Hepatocyte (in vitro differentiated cells): ENCODE results near the gene VEPH1. TPM values are rescaled to one million over a fixed set of nuclear protein-coding genes. Genes with fewer than 3 reads are reported as not detected.
"Not testable (repeated sequence)": the region's sequence is repeated elsewhere in the genome, so short reads cannot be mapped to it uniquely, and the experiment has no call there.

Experiments
- DNase-seq: peaks from one replicate; pipeline ENCODE4 v3.0.0-alpha.2; 2016; ENCODE audit warnings: low spot score
- H2AFZ ChIP-seq: fragments of 200-600 bp; sonication (generic); 2 replicates; pipeline ENCODE4 v1.6.0; 2016; ENCODE audit warnings: antibody characterized with exemption, mild to moderate bottlenecking
- H3K27ac ChIP-seq: fragments of 200-600 bp; sonication (generic); 2 replicates; pipeline ENCODE4 v1.5.1; 2016; ENCODE audit warnings: mild to moderate bottlenecking
- H3K27me3 ChIP-seq: fragments of 200-600 bp; sonication (generic); 2 replicates; pipeline ENCODE4 v1.6.1; 2016
- H3K36me3 ChIP-seq: fragments of 200-600 bp; sonication (generic); replicated peaks from 2 replicates; pipeline ENCODE4 v1.5.1; 2016; ENCODE audit warnings: low read depth; ENCODE audit not compliant: insufficient read depth
- H3K4me1 ChIP-seq: fragments of 200-600 bp; sonication (generic); 2 replicates; pipeline ENCODE4 v1.5.1; 2016; ENCODE audit warnings: mild to moderate bottlenecking, moderate library complexity; ENCODE audit not compliant: insufficient read depth
- H3K4me2 ChIP-seq: fragments of 200-600 bp; sonication (generic); 2 replicates; pipeline ENCODE4 v1.6.0; 2016
- H3K4me3 ChIP-seq: fragments of 200-600 bp; sonication (generic); 2 replicates; pipeline ENCODE4 v1.5.1; 2016; ENCODE audit warnings: mild to moderate bottlenecking
- H3K79me2 ChIP-seq: fragments of 200-600 bp; sonication (generic); 2 replicates; pipeline ENCODE4 v1.6.0; 2017; ENCODE audit warnings: mild to moderate bottlenecking
- H3K9me2 ChIP-seq: fragments of 200-600 bp; sonication (generic); replicated peaks from 2 replicates; pipeline ENCODE4 v1.6.0; 2017; ENCODE audit warnings: mild to moderate bottlenecking; ENCODE audit not compliant: insufficient read depth
- H3K9me3 ChIP-seq: fragments of 200-600 bp; sonication (generic); 2 replicates; pipeline ENCODE4 v1.5.1; 2016; ENCODE audit warnings: low read depth, mild to moderate bottlenecking
- H4K20me1 ChIP-seq: fragments of 200-600 bp; sonication (generic); 2 replicates; pipeline ENCODE4 v1.6.0; 2016; ENCODE audit warnings: mild to moderate bottlenecking; ENCODE audit not compliant: insufficient read depth, poor library complexity, severe bottlenecking
- EZH2 ChIP-seq: fragments of 200-600 bp; sonication (generic); IDR thresholded peaks from 2 replicates; pipeline ENCODE4 v1.6.1; 2016; ENCODE audit warnings: antibody characterized with exemption, mild to moderate bottlenecking, borderline replicate concordance
- EZH2phosphoT487 ChIP-seq: fragments of 200-600 bp; sonication (generic); IDR thresholded peaks from one replicate; pipeline ENCODE4 v1.6.1; 2018; ENCODE audit warnings: antibody characterized with exemption, mild to moderate bottlenecking, low read depth, moderate library complexity; ENCODE audit not compliant: unreplicated experiment, severe bottlenecking
- WGBS: methylation state at CpG from one replicate; pipeline ENCODE4 v1.1.6; 2016; ENCODE audit warnings: low lambda C conversion rate; ENCODE audit errors: missing lambda C conversion rate; 5-methylcytosine and 5-hydroxymethylcytosine counted together
- polyA plus RNA-seq: library from polyadenylated mRNA; unstranded; fragments of >200 nt; fragmentation: Nextera tagmentation; extraction: Ambion mirVana; gene quantifications from 2 replicates; pipeline ENCODE4 v1.2.1, GENCODE V29; 2016
- total RNA-seq: library from RNA; depleted of rRNA; stranded (reverse); fragments of >200 nt; gene quantifications from 2 replicates; pipeline ENCODE4 v1.2.3, GENCODE V29; 2014
- TF ChIP-seq, protein P1 (sequence below): fragments of 200-600 bp; sonication (generic); IDR thresholded peaks from 2 replicates; pipeline ENCODE4 v1.5.1; 2016; ENCODE audit warnings: antibody characterized with exemption, mild to moderate bottlenecking; ENCODE audit not compliant: poor library complexity

The VEPH1 gene
- total and polyA plus RNA-seq, 2 experiments from 2014 or later = 2.5 to 4.7 TPM

GRCh38 chr3:157354254-157354653 is 149.0 kb downstream of the VEPH1 start:
- Histone ChIP-seq H3K4me2 (no peak overlapping the region), H3K9me2 (no peaks in the 10 kb centered on the region), H4K20me1 (no peaks in the 10 kb centered on the region), H3K27ac (no peak overlapping the region), H3K27me3 (no peaks in the 10 kb centered on the region), H3K4me3 (no peak overlapping the region), H2AFZ (no peak overlapping the region), H3K9me3 (no peaks in the 10 kb centered on the region), H3K4me1 (no peaks in the 10 kb centered on the region), H3K79me2 (no peaks in the 10 kb centered on the region), H3K36me3 (no peaks in the 10 kb centered on the region)
- TF ChIP-seq EZH2phosphoT487 = no peak
- TF ChIP-seq EZH2 = no peak
- TF ChIP-seq, protein P1, sequence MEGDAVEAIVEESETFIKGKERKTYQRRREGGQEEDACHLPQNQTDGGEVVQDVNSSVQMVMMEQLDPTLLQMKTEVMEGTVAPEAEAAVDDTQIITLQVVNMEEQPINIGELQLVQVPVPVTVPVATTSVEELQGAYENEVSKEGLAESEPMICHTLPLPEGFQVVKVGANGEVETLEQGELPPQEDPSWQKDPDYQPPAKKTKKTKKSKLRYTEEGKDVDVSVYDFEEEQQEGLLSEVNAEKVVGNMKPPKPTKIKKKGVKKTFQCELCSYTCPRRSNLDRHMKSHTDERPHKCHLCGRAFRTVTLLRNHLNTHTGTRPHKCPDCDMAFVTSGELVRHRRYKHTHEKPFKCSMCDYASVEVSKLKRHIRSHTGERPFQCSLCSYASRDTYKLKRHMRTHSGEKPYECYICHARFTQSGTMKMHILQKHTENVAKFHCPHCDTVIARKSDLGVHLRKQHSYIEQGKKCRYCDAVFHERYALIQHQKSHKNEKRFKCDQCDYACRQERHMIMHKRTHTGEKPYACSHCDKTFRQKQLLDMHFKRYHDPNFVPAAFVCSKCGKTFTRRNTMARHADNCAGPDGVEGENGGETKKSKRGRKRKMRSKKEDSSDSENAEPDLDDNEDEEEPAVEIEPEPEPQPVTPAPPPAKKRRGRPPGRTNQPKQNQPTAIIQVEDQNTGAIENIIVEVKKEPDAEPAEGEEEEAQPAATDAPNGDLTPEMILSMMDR = no peak
- no peak for DNase-seq
- WGBS = 90% methylated on average over 1 of the region's 1 CpG

DNA sequence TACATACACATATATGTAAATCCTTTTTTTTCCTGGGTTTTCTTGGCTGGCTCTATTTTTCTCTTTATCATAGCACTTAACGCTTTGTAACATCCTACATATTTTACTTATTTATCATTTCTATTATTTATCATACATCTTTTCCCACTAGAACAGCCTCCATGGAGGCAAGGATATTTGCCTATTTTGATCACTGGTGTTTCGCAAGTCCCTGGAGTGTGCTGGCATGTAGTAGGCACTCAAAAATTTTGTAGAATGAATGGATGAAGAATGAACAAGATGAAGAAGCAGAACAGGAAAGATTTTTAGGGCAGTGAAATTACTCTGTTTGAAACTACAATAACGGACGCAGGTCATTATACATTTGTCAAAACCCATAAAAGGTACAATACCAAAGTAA is 149.6 kb downstream of the VEPH1 start:
- no peak overlapping the region for H3K27ac ChIP-seq
- H3K4me1 ChIP-seq = no peaks in the 10 kb centered on the region
- no peak overlapping the region for H3K4me2 ChIP-seq
- no peak for DNase-seq
- H3K9me3 ChIP-seq = no peaks in the 10 kb centered on the region
- H3K27me3 ChIP-seq = no peaks in the 10 kb centered on the region
- no peaks in the 10 kb centered on the region for H3K79me2 ChIP-seq
- no peaks in the 10 kb centered on the region for H4K20me1 ChIP-seq
- no peaks in the 10 kb centered on the region for H3K36me3 ChIP-seq
- no peak overlapping the region for H3K4me3 ChIP-seq
- no peaks in the 10 kb centered on the region for H3K9me2 ChIP-seq
- 83% methylated on average over 4 of the region's 4 CpGs for WGBS
- no peak overlapping the region for H2AFZ ChIP-seq
- TF ChIP-seq EZH2 (no peak), EZH2phosphoT487 (no peak)
- TF ChIP-seq, protein P1 = no peak

- H3K36me3 ChIP-seq = no peaks in the 10 kb centered on the region
- H3K9me3 ChIP-seq = no peaks in the 10 kb centered on the region
- H4K20me1 ChIP-seq = no peaks in the 10 kb centered on the region
- no peak overlapping the region for H3K4me3 ChIP-seq
- no peaks in the 10 kb centered on the region for H3K27me3 ChIP-seq
- DNase-seq = no peak
- no peak overlapping the region for H3K27ac ChIP-seq
- H3K9me2 ChIP-seq = no peaks in the 10 kb centered on the region
- TF ChIP-seq EZH2phosphoT487 = no peak
- H2AFZ ChIP-seq = no peak overlapping the region
- H3K4me1 ChIP-seq = no peaks in the 10 kb centered on the region
- no peak overlapping the region for H3K4me2 ChIP-seq
- H3K79me2 ChIP-seq = no peaks in the 10 kb centered on the region
- 46% methylated on average over 1 of the region's 1 CpG for WGBS
Observed at GRCh38 chr3:157351981-157352380, 151.2 kb downstream of the VEPH1 start.

- 77% methylated on average over 2 of the region's 2 CpGs for WGBS
- DNase-seq, H4K20me1 ChIP-seq, H3K4me3 ChIP-seq, H3K27me3 ChIP-seq, H3K79me2 ChIP-seq, H3K4me2 ChIP-seq, H3K27ac ChIP-seq, H3K36me3 ChIP-seq, H3K4me1 ChIP-seq, H3K9me3 ChIP-seq, H2AFZ ChIP-seq, H3K9me2 ChIP-seq: not testable (repeated sequence)
Observed at GRCh38 chr3:157350651-157351050, 152.6 kb downstream of the VEPH1 start.

DNA sequence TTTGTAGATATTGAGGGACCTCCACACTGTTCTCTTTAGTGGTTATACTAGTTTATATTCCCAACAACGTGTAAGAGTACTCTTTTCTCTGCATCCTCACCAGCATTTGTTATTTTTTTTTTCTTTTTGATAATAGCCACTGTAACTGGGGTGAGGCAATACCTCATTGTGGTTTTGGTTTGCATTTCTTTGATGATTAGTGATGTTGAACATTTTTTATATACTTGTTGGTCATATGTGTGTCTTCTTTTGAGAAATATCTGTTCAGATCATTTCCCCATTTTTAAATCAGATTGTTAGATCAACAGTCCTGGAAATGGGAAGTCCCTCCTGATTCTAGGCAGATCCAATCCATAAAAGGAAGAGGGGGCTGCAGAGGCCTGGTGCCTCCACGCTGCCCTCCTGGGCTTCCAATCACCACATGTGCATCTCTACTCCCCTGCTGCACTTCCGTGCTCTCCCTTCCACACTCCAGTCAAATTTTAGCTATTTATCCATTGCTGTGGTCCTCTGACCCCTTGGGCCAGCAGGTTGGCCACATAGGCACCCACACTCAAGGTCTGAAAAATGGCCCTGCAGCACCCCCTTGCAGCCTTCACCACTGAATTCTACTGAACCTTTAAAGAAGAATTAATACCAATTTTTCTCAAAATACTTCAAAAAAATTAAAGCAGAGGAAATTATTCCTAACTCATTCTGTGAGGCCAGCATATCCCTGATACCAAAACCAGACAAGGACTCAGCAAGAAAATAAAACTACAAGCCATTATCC is 154.7 kb downstream of the VEPH1 start:
- not testable (repeated sequence) for H3K27me3 ChIP-seq, H4K20me1 ChIP-seq, H3K79me2 ChIP-seq, H3K36me3 ChIP-seq, H3K9me2 ChIP-seq, H3K4me1 ChIP-seq, H2AFZ ChIP-seq, DNase-seq, H3K27ac ChIP-seq, H3K4me3 ChIP-seq, H3K9me3 ChIP-seq, H3K4me2 ChIP-seq
- WGBS = 93% methylated on average over 3 of the region's 3 CpGs
